Lower lobe of right lung (tissue), 2 donors: ENCODE results near the gene DEXI. TPM values are rescaled to one million over a fixed set of nuclear protein-coding genes. Genes with fewer than 3 reads are reported as not detected.

ENCODE experiments used
- ATAC-seq, 2 donors: fragments of 200-7000 bp; cut with Tn5 transposase; one replicate each; pipeline ENCODE4 v1.9.1; 2020 to 2022; ENCODE audit warnings: mild to moderate bottlenecking in 2 of 2, moderate library complexity in 2 of 2
- DNase-seq: peaks from one replicate; pipeline ENCODE4 v3.0.0-alpha.2; 2020
- H3K27ac ChIP-seq: fragments of 200-600 bp; one replicate; pipeline ENCODE4 v1.8.0; 2022
- H3K27me3 ChIP-seq: fragments of 200-600 bp; one replicate; pipeline ENCODE4 v1.8.0; 2022; ENCODE audit warnings: low read depth
- H3K36me3 ChIP-seq: fragments of 200-600 bp; one replicate; pipeline ENCODE4 v1.8.0; 2022; ENCODE audit warnings: mild to moderate bottlenecking
- H3K4me1 ChIP-seq: fragments of 200-600 bp; one replicate; pipeline ENCODE4 v1.8.0; 2022
- H3K4me3 ChIP-seq: fragments of 200-600 bp; one replicate; pipeline ENCODE4 v1.8.0; 2022; ENCODE audit warnings: mild to moderate bottlenecking
- H3K9me3 ChIP-seq: fragments of 200-600 bp; one replicate; pipeline ENCODE4 v1.8.0; 2022
- intact Hi-C: fragments of 100-400 bp; cut with DNase I; formaldehyde crosslinking; loops from one replicate; pipeline ENCODE4 v1.11.0; 2022
- total RNA-seq: library from RNA; stranded (reverse); fragmentation: NEBNext Ultra II Directional; extraction: Animal tissue kit (Norgen Biotek cat#: 25700); gene quantifications from one replicate; pipeline ENCODE4 v1.2.1, GENCODE V29; 2021
- TF ChIP-seq, protein P1 (sequence below): fragments of 200-600 bp; IDR thresholded peaks from one replicate; pipeline ENCODE4 v1.8.0; 2022; ENCODE audit warnings: antibody characterized with exemption, mild to moderate bottlenecking
- donor health status: DM: no; HTN: yes; CAD: no; lungs with severe emphysema.

Gene DEXI
- total RNA-seq, 1 donor from 2014 or later: 29.9 TPM

DNA sequence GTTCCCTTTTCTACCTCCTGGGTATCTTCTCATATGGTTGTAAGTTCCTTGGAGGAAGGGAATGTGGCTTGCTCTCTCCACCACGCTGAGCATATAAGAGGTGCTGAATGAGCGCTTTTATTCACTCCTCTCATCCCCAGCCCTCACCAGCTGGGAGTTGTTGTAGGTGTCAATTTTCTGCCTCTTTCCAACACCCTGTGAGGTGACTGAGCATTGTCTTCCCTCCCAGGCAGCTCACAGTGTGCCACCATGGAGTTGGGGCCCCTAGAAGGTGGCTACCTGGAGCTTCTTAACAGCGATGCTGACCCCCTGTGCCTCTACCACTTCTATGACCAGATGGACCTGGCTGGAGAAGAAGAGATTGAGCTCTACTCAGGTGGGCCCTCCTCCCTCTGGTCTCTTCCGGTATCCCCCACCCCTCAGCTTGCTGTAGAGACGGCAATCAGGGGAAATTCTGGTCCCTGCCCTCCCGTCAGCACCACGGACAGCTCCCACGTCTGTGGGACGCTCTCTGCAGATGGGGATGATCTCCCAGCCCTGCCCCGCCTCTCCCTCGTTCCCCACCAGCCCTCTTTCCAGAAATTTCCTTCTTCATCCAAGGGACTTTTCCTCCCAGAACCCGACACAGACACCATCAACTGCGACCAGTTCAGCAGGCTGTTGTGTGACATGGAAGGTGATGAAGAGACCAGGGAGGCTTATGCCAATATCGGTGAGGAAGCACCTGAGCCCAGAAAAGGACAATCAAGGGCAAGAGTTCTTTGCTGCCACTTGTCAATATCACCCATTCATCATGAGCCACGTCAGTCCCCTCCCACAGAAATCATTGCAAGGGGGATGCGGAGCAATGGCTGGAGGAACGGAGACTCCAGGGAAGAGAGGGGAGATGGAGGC is 47.0 kb downstream of the DEXI start:
- Histone ChIP-seq H3K9me3 (no peaks in the 10 kb centered on the region), H3K36me3 (peaks cover 51% of the 10 kb centered on the region), H3K4me3 (no peak overlapping the region), H3K27me3 (no peaks in the 10 kb centered on the region), H3K4me1 (peaks cover 37% of the 10 kb centered on the region), H3K27ac (no peak overlapping the region)
- ATAC-seq (peak in 1 of 2 donors; percentile 33), DNase-seq (no peak)
- TF ChIP-seq, protein P1, sequence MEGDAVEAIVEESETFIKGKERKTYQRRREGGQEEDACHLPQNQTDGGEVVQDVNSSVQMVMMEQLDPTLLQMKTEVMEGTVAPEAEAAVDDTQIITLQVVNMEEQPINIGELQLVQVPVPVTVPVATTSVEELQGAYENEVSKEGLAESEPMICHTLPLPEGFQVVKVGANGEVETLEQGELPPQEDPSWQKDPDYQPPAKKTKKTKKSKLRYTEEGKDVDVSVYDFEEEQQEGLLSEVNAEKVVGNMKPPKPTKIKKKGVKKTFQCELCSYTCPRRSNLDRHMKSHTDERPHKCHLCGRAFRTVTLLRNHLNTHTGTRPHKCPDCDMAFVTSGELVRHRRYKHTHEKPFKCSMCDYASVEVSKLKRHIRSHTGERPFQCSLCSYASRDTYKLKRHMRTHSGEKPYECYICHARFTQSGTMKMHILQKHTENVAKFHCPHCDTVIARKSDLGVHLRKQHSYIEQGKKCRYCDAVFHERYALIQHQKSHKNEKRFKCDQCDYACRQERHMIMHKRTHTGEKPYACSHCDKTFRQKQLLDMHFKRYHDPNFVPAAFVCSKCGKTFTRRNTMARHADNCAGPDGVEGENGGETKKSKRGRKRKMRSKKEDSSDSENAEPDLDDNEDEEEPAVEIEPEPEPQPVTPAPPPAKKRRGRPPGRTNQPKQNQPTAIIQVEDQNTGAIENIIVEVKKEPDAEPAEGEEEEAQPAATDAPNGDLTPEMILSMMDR: no peak
- intact Hi-C loops: no loop called here

DNA sequence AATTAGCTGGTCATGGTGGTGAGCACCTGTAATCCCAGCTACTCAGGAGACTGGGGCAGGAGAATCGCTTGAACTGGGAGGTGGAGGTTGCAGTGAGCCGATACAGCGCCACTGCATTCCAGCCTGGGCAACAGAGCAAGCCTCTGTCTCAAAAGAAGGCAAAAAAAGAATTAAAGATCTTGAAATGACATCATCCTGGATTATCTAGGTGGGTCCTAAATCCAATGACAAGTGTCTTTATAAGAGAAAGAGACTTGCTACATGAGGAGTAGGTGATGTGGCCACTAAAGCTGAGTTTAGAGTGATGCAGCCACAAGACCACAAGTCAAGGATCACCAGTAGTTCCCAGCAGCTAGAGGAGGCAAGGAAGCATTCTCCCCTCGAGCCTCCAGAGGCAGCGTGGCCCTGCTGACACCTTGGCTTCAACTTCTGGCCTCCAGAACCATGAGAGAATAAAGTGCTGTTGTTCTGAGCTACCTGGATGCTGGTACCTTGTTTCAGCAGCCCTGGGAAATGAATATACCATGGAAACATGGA is 49.4 kb downstream of the DEXI start:
- intact Hi-C loops: no loop called here
- peaks cover 61% of the 10 kb centered on the region for H3K4me1 ChIP-seq
- H3K36me3 ChIP-seq: peaks cover 28% of the 10 kb centered on the region
- H3K27me3 ChIP-seq: no peaks in the 10 kb centered on the region
- DNase-seq: no peak
- H3K4me3 ChIP-seq: no peak overlapping the region
- H3K27ac ChIP-seq: no peak overlapping the region
- H3K9me3 ChIP-seq: no peaks in the 10 kb centered on the region
- TF ChIP-seq, protein P1: no peak
- ATAC-seq: no peak

DNA sequence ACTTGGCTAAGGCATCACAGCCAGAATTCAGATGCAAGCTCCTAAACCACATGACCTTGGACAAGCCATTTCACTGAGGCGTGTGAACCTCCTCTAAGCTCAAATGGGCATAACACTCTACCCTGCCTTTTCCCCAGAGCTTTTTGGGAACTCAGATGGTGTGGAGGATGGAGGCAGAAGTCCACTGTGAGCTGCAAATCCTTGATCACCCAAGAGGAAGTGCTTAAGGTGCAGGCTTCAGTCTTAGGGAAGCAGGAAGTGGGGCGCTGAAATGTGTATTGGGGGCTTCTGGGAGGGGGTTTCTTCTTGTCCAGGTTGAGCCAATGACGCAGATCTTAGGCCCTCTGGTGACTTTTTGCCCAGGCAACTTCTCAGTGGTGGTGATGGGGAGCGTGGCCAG is 52.4 kb downstream of the DEXI start:
- intact Hi-C loops: no loop called here
- TF ChIP-seq, protein P1: no peak

DNA sequence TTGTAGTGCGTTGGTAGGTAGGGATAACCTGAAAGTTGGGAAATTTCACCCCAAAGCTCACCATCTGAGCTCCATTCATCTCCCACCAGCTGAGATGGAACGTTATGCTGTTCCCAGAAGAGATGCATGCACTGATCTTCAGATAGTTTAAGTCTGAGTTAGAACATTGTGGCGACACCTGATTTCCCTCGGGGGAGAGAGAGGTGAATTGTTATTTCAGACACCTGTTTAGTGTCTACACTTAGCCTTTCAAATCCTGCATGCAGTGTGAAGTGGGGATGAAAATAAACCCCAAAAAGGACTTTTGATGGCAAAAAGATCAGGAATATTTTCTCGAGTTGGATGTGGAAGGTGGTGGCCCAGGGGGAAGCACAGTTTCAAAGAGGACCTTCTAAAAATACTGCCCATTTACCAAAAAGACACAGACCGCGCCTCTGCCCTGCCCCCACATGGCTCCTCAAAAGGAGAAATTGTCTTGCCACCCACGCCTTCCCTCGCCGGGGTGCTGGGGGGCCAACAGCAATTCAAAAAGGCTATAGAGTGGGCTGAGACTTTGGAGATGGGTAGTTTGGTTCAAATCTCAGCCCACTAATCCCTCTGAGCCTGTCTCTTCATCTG is 53.8 kb downstream of the DEXI start:
- Histone ChIP-seq H3K4me3 (no peak overlapping the region), H3K36me3 (no peaks in the 10 kb centered on the region), H3K9me3 (no peaks in the 10 kb centered on the region), H3K27ac (no peak overlapping the region), H3K27me3 (no peaks in the 10 kb centered on the region), H3K4me1 (peaks cover 83% of the 10 kb centered on the region)
- intact Hi-C loops: no loop called here
- ATAC-seq (no peak), DNase-seq (peak; percentile 65)
- TF ChIP-seq, protein P1: no peak

More for the DNA sequence above, 52.4 kb downstream of the DEXI start:
- Histone ChIP-seq H3K4me3 (no peak overlapping the region), H3K27ac (no peak overlapping the region), H3K4me1 (peaks cover 73% of the 10 kb centered on the region), H3K9me3 (no peaks in the 10 kb centered on the region), H3K27me3 (no peaks in the 10 kb centered on the region), H3K36me3 (no peaks in the 10 kb centered on the region)
- no peak for ATAC-seq
- no peak for DNase-seq

DNA sequence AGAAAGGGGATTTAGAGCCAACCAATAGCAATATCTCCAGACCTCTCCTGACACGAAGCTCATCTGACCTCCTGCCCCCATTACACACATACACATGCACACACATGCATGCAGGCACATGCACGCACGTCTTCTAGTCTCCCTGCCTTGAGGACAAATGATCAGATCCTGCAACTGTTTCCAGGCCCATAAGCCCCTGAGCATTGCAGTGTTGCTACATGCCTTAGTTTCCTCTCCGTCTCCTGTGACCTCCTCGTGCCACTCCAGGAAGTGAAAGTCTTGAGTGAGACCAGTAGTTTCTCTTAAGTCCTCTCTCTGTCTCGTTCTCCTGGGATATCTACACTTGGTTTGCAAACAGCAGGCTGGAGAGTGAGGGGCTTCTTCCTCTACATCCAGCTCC is 57.0 kb downstream of the DEXI start:
- no peaks in the 10 kb centered on the region for H3K27me3 ChIP-seq
- peak overlapping the region; percentile 28 for H3K27ac ChIP-seq
- H3K36me3 ChIP-seq: peaks cover 5% of the 10 kb centered on the region
- H3K4me3 ChIP-seq: no peak overlapping the region
- ATAC-seq: peak; percentile 17 to 23
- TF ChIP-seq, protein P1: no peak
- H3K4me1 ChIP-seq: peaks cover 93% of the 10 kb centered on the region
- intact Hi-C loops: no loop called here
- no peaks in the 10 kb centered on the region for H3K9me3 ChIP-seq
- DNase-seq: no peak
